Panc1 (cell line): ENCODE results near the gene NR2F1. TPM values are rescaled to one million over a fixed set of nuclear protein-coding genes. Genes with fewer than 3 reads are reported as not detected.

Experiments used
- ATAC-seq: fragments of 200-7000 bp; cut with Tn5 transposase; 2 replicates; pipeline ENCODE4 v1.9.1; 2020; ENCODE audit warnings: mild to moderate bottlenecking, moderate library complexity
- BruUV-seq: library from RNA; stranded (reverse); fragments of 400-500 nt; replicated peaks from 2 replicates; lab custom pipeline; 2021; lab: Mats Ljungman, UMichigan
- CTCF ChIA-PET: fragments of 300-600 bp; sonication (Branson Sonifier 250); formaldehyde crosslinking; loops from one replicate; lab custom pipeline; 2022; ENCODE audit warnings: antibody characterized with exemption; lab: Charles Lee
- POLR2A ChIA-PET: fragments of 300-600 bp; sonication (Branson Sonifier 250); formaldehyde crosslinking; loops from one replicate; lab custom pipeline; 2022; ENCODE audit warnings: antibody characterized with exemption; lab: Charles Lee
- DNase-seq: peaks from one replicate; pipeline ENCODE4 v3.0.0-alpha.2; 2010; ENCODE audit warnings: low read depth, low spot score
- H3K27ac ChIP-seq: 2 replicates; pipeline ENCODE4 v1.5.1; 2011; ENCODE audit warnings: mild to moderate bottlenecking, low read length, inconsistent platforms
- H3K27me3 ChIP-seq: fragments of 200-500 bp; sonication (Bioruptor generic); 2 replicates; pipeline ENCODE4 v1.6.0; 2014; ENCODE audit warnings: low read length, inconsistent platforms; ENCODE audit not compliant: control insufficient read depth, insufficient read depth
- H3K36me3 ChIP-seq: fragments of 200-500 bp; sonication (Bioruptor generic); 2 replicates; pipeline ENCODE4 v1.5.1; 2014; ENCODE audit warnings: inconsistent platforms, mild to moderate bottlenecking, low read length, moderate library complexity; ENCODE audit not compliant: control insufficient read depth, insufficient read depth
- H3K4me1 ChIP-seq: 2 replicates; pipeline ENCODE4 v1.5.1; 2011; ENCODE audit warnings: inconsistent platforms, mild to moderate bottlenecking, low read length, moderate library complexity; ENCODE audit not compliant: control insufficient read depth, insufficient read depth
- H3K4me3 ChIP-seq, 2 experiments: 2 replicates each; pipeline ENCODE4 v1.5.1; 2011 to 2012; ENCODE audit warnings: low read depth in 2 of 2, low read length in 2 of 2, mild to moderate bottlenecking in 2 of 2, inconsistent platforms in 1 of 2, moderate library complexity in 1 of 2
- H3K9me3 ChIP-seq: fragments of 200-500 bp; sonication (Bioruptor generic); 2 replicates; pipeline ENCODE4 v1.5.1; 2014; ENCODE audit warnings: low read depth, mild to moderate bottlenecking, inconsistent platforms, low read length, moderate library complexity; ENCODE audit not compliant: control insufficient read depth, insufficient read depth
- POLR2AphosphoS5 ChIP-seq: IDR thresholded peaks from 2 replicates; pipeline ENCODE4 v1.6.1; 2012; ENCODE audit warnings: mild to moderate bottlenecking, low read depth, low read length, moderate library complexity
- REST ChIP-seq, 2 experiments: IDR thresholded peaks; 2 replicates each; pipeline ENCODE4 v1.6.1; 2011 to 2012; ENCODE audit warnings: low read depth in 2 of 2, control low read depth in 1 of 2, low read length in 1 of 2, mild to moderate bottlenecking in 1 of 2, moderate library complexity in 1 of 2; ENCODE audit not compliant: insufficient read depth in 1 of 2
- SIN3A ChIP-seq: IDR thresholded peaks from 2 replicates; pipeline ENCODE4 v1.6.1; 2012; ENCODE audit warnings: low read depth, mild to moderate bottlenecking, low read length, moderate library complexity, borderline replicate concordance; ENCODE audit not compliant: insufficient read depth
- TCF7L2 ChIP-seq: IDR thresholded peaks from 2 replicates; pipeline ENCODE4 v1.6.1; 2011; ENCODE audit warnings: mild to moderate bottlenecking, low read depth, low read length, inconsistent platforms
- in situ Hi-C: cut with HindIII; loops from 2 replicates; pipeline ENCODE4 v1.10.0; 2016; ENCODE audit warnings: low sequenced_read_pairs, low pct_unique_long_range_greater_than_20kb
- intact Hi-C: fragments of 100-400 bp; cut with micrococcal nuclease; formaldehyde crosslinking; loops from one replicate; pipeline ENCODE4 v1.10.0; 2022; ENCODE audit not compliant: unreplicated experiment
- total RNA-seq: library from RNA; stranded (reverse); gene quantifications from one replicate; pipeline ENCODE4 v1.2.1, GENCODE V29; 2021; ENCODE audit not compliant: unreplicated experiment
- TF ChIP-seq, protein P1 (sequence below): fragments of 450-650 bp; IDR thresholded peaks from 2 replicates; pipeline ENCODE4 v1.5.1; 2017; ENCODE audit warnings: mild to moderate bottlenecking

Gene NR2F1
- total RNA-seq, 1 experiment from 2014 or later, result 49.5 TPM

DNA sequence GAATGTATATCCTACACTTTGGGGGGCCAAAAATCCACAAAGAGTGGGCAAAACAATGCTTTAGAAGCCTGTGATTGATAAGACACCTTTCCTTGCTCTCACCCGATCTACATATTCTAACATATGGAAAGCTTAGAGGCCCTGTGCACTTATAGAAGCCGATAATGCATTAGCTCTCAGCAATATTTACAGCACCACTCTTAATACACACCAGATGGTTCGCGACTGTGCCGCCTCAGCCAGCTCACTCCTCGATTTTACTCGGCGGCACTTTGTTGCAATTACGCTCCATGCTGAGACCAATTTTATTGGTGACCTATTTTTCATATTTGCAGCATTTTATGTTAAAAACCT lies 18.8 kb downstream of the NR2F1 start:
- H3K27me3 ChIP-seq, result no peaks in the 10 kb centered on the region
- BruUV-seq, result no TSS peak
- in situ Hi-C loops (loop anchor here (25.0 kb wide), 1 partner anchor 211 kb away; no protein-coding TSS in a partner anchor), intact Hi-C loops (no loop called here)
- no peaks in the 10 kb centered on the region for H3K36me3 ChIP-seq
- no peak for DNase-seq
- H3K4me3 ChIP-seq, result no peak overlapping the region
- CTCF ChIA-PET, result no interaction called here
- no peak overlapping the region for H3K27ac ChIP-seq
- POLR2A ChIA-PET, result interaction anchor here (0.6 kb wide), 1 partner anchor 495 kb away, joined by 3 read pairs; no protein-coding TSS in a partner anchor
- H3K9me3 ChIP-seq, result no peaks in the 10 kb centered on the region
- ATAC-seq, result no peak
- no peak for TF ChIP-seq REST (IDR thresholded peaks at IDR 0.05; ENCODE audit: insufficient read depth in 1 of 2, low read depth in 2 of 2, low read length in 1 of 2)
- no peak for TF ChIP-seq TCF7L2
- TF ChIP-seq SIN3A, result no peak
- TF ChIP-seq, protein P1, sequence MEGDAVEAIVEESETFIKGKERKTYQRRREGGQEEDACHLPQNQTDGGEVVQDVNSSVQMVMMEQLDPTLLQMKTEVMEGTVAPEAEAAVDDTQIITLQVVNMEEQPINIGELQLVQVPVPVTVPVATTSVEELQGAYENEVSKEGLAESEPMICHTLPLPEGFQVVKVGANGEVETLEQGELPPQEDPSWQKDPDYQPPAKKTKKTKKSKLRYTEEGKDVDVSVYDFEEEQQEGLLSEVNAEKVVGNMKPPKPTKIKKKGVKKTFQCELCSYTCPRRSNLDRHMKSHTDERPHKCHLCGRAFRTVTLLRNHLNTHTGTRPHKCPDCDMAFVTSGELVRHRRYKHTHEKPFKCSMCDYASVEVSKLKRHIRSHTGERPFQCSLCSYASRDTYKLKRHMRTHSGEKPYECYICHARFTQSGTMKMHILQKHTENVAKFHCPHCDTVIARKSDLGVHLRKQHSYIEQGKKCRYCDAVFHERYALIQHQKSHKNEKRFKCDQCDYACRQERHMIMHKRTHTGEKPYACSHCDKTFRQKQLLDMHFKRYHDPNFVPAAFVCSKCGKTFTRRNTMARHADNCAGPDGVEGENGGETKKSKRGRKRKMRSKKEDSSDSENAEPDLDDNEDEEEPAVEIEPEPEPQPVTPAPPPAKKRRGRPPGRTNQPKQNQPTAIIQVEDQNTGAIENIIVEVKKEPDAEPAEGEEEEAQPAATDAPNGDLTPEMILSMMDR, result no peak
- TF ChIP-seq POLR2AphosphoS5, result no peak
- peaks cover 6% of the 10 kb centered on the region; the same call in 1 of the 2 replicates for H3K4me1 ChIP-seq

GRCh38 chr5:93602241-93603077 lies 19.4 kb downstream of the NR2F1 start:
- CTCF ChIA-PET, result interaction anchor here (0.6 kb wide), 1 partner anchor 683 kb away, joined by 3 read pairs; no protein-coding TSS in a partner anchor
- H3K36me3 ChIP-seq, result no peaks in the 10 kb centered on the region
- no peak for TF ChIP-seq SIN3A
- TF ChIP-seq TCF7L2, result no peak
- no peak for TF ChIP-seq REST (IDR thresholded peaks at IDR 0.05; ENCODE audit: insufficient read depth in 1 of 2, low read depth in 2 of 2, low read length in 1 of 2)
- no peak for TF ChIP-seq POLR2AphosphoS5
- TF ChIP-seq, protein P1, result no peak
- H3K27me3 ChIP-seq, result no peaks in the 10 kb centered on the region
- DNase-seq, result no peak
- H3K27ac ChIP-seq, result no peak overlapping the region
- POLR2A ChIA-PET, result interaction anchor here (1.4 kb wide), 1 partner anchor 18 kb away, joined by 4 read pairs; no protein-coding TSS in a partner anchor
- no peaks in the 10 kb centered on the region for H3K9me3 ChIP-seq
- in situ Hi-C loops, result loop anchor here (25.0 kb wide), 1 partner anchor 210 kb away; no protein-coding TSS in a partner anchor
- H3K4me3 ChIP-seq, result no peak overlapping the region
- H3K4me1 ChIP-seq, result peaks cover 11% of the 10 kb centered on the region
- ATAC-seq, result no peak
- intact Hi-C loops, result no loop called here
- BruUV-seq, result no TSS peak
